HG03139 (cell line): ENCODE data around the gene GSK3A.

Source experiments
- ATAC-seq: cut with Tn5 transposase; IDR thresholded peaks from one replicate; pipeline ENCODE4 v1.9.1; 2021; ENCODE audit not compliant: unreplicated experiment

Gene GSK3A

DNA sequence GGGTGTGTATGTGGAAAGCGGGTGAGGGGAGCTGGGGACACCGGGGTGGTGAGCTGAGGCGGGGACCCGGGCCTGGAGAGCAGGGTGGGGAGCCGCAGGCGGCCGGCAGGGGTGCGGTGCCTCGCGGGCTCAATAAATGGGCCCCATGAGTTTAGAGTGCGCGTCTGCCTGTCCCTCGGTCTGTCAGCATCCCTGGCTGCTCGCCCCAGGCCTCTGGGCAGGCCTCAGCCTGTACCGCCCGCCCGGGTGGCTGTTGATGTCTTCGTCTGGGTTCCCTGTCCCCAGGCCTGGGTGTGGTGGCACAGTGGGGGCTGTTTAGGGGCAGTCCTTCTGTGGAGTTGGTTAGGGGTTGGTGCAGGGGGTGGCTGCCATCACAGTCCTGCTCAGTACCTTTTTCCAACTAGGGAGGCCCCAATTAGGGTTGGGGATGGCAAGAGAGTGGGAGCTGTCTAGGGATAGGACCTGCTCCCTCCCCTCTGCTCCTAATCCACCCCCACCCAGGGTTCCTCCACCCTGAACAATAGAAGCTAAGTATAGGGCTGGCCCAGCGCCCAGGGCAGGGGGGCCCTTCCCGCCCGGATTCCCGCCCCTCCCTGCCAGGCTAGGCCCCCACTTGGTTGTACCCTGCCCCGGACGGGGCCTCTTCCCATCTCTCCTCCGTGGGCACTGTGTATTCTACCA is 38.9 kb upstream of the GSK3A start:
- ATAC-seq, result no peak

DNA sequence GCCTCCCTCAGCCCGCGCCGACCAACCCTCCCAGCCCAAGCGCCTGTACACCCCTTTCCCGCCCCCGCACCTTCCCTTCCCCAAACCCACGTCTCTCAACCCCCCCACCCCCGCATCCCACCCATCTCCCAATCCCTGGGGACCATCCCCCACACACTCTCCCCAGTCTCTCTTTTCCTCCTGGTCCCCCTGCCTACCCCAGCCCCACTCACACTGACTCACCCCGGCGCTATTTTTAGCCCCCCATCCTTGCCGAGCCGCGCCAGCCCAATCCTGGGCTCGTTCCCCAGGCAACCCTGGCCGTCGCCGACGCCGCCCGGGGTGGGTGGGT is 38.4 kb upstream of the GSK3A start:
- no peak for ATAC-seq

DNA sequence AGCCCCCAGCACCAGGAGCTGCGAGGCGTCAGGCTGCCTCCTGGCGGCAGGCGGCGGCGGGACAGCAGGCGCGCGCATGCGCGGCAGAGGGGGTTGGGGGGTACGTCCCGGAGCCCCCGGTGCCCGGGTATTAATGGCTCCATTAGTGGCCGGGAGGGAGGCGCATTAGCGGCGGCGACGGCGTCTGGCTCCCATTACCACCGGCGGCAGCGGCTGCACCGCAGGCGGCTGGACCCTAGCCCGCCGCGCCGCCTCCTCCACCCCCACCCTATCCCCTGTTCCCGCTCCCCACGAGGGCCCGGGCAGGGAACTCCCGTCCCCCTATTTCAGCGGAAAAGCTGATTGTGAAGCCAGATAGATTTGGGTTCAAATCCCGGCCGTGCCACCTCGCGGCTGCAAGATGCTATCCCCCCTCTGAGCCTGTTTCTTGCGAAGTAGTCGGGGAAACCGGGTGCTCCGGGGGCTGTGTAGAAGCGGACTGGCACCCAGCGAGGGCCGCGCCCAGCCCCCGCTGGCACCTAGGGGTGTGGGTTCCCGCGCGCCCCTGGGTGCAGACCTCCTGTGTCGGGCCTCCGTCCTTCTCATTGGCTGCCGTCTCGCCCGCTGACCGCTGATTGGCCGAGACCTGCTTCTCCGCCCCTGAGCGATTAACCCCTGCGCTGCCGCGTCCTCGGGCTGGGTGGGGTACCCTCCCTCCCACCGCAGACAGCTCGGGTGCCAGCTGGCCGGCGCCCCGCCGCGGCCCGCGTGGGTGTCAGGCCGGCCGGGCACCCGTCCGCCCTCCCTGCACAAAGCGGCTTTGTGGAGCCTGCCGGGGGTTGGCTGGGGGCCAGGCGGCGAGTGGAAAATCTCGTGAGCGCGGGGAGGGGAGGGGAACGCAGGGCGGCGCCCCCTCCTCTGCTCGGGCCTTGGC is 37.8 kb upstream of the GSK3A start:
- peak; percentile 30 for ATAC-seq

DNA sequence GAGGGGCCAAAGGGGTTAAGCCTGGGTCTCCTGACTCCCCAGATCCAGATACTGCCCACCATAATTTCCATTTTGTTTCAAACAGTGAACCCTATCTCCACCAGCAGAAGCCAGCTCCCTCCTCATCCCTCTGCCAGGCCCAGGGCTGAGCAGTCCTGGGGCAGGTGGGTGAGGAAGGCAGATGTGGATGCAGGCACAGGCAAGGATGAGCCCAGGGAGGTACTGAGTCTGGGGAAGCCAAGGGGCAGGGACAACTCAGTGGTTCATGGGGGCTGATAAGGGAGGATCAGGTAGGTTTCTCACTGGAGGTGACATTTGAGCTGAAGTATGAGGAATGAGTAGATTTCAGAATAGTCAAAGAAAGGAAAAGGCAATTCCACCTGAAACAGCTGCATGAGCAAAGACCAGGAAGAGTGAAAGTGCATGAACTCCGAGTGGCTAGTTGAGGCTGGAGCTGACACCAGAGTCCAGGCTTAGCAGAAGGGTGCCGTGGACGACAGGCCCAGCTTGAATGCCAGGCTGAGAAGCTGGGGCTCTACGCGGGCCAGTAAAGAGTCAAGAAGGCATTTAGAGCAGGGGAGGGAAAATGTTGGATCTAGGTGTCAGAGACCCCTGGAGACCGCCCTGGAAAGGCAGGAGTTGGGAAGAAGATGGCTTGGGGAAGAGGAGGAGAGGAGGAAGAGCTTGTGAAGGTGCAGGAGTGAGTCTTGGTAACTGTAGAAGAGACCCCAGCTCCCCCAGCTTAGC is 36.9 kb upstream of the GSK3A start:
- no peak for ATAC-seq

DNA sequence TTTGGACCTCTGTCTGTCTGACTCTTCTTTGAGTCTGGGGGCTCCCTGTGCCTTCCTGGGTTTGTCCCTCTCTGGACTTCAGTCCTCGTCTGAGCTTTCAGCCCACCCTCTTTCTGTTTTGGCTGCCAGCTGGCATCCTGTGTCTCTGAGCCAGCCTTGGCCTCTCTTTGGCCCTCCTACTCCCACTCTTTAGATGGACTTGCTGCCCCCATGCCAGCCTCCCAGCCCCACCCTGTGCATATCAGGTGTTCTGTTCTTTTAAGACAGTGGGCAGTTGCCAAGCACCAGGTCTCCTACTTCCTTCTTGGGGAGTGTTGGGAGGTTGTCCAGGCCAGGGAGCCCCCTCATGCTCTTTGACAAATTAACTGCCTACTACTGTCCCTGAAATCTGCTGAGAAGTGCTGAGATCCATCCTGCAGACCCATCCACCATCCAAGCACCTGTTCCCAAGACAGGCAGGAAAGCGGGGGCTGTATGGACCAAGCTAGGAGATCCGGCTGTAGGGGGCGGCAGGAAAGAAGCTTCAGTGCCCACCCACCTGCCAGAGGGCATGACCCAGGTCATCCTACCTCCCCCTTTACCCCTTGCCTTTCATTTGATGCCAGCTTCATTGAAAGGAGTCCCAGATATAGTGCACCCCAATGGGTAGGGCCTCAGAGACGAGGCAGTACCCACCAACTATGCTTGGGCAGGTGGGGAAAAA is 36.2 kb upstream of the GSK3A start:
- no peak for ATAC-seq

DNA sequence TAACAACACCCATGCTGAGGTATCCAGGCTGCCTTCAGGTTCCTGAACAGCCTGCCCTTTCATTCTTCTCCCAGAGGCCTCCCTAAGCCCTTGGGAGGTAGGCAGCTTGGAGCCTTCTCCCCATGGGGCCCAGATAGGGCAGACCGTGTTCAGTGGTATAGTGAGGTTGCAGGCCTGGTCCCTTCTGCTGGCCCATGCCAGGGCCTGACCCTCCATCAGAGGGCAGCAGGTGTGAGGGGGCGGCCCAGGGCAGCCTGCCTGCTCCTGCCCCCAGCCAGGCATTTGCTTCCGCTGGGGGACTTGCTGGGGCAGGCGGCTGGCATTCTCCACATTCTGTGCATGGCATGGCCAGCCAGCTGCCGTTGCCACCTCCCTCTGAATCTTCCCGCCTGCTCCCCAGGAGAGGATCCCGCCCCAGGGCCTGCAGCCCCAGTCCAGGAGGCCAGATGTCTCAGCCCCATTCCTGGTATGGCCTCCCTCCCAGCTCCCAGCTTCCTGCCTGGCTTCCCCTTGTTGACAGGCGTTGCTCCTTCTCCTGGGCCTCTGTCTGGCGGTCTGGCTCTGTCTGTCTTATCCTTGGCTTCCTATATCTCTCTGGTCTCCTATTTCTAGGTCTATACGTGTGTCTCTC is 35.5 kb upstream of the GSK3A start:
- ATAC-seq, result no peak

DNA sequence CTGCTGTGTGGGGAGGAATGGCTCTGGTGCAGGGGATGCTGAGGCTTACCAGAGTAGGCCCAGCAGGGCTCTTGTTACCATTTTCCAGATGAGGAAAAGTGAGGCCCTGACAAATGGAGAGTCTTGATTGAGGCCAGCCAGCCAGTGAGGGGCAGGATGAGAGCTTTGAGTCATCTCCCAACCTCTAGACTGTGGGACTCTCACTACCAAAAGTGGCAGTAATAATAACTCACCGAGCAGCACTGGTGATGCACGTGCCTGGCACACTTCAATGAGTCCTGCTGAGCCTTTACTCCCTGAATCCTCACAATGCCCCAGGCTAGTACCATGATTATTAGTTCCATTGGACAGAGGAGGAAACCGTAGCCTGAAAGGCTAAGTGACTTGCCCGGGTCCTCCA is 34.4 kb upstream of the GSK3A start:
- no peak for ATAC-seq

DNA sequence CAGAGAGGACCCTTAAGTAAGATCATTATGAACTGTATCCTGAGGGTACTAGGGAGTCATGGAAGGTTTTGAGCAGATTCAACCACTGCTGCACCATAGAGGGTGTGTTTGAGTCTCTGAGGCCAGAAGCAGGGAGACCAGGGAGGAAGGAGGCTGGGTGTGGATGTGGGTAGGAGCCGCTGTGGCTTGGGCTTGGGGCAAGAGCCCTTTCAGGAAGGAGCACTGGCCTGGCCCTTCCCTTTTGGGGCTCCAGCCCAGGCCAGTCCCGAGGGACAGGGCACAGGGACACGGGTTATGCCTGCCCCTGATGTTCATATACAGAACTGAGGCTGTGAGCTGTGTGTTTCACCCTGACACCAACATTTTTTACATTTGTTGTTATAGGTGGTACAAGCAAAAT is 33.9 kb upstream of the GSK3A start:
- no peak for ATAC-seq

DNA sequence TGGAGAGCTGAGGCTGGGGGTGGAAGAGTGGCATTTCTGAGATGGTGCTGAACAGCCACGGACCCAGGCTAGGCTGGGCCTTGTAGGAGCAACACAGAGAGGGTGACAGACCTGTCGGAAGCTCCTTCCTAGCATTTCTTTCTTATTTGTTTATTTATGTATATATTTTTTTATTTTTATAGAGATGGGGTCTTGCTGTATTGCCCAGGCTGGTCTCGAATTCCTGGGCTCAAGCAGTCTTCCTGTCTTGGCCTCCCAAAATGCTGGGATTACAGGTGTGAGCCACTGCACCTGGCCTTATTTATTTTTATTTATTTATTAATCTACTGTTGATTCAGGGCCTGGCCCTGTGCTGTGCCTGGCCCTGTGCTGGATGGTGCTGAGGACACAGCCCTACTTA is 33.1 kb upstream of the GSK3A start:
- ATAC-seq, result no peak

DNA sequence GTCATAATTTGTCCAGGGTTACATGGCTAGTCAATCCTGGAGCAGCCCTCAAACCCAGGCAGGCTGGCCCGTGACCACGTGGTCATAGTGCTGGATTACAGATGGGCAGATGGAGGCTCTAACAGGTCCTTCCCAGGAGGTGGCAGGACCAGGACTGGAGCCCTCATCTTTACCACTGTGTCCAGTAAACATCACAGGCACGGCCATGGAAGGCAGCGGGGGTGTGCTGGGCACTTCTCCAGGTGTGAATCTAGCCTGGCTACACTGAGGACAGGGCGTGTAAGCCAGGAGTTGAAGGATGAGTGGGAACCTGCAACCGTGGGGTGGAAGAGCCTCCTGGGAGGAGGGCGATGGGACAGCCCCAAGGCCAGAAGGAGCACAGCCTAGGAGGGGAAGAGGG is 32.7 kb upstream of the GSK3A start:
- ATAC-seq, result no peak

DNA sequence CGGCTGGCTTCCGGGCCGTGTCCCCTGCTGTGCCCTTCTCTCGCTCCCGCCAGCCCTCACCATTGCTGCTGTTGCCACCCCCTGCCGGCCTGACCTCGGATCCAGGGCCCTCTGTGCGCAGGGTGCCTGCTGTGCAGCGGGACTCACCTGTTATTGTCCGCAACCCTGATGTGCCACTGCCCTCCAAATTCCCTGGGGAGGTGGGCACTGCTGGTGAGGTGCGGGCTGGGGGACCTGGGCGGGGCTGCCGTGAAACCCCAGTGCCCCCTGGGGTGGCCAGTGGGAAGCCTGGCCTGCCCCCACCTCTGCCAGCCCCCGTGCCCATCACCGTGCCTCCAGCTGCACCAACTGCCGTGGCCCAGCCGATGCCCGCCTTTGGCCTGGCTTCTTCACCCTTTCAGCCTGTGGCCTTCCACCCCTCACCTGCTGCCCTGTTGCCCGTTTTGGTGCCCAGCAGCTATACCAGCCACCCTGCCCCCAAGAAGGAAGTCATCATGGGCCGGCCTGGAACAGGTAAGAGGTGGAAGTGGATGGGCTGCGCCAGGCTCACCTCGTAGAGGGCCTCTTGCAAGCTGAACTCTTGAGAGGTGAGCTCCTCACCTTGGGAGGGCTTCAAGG is 31.8 kb upstream of the GSK3A start:
- ATAC-seq, result no peak

DNA sequence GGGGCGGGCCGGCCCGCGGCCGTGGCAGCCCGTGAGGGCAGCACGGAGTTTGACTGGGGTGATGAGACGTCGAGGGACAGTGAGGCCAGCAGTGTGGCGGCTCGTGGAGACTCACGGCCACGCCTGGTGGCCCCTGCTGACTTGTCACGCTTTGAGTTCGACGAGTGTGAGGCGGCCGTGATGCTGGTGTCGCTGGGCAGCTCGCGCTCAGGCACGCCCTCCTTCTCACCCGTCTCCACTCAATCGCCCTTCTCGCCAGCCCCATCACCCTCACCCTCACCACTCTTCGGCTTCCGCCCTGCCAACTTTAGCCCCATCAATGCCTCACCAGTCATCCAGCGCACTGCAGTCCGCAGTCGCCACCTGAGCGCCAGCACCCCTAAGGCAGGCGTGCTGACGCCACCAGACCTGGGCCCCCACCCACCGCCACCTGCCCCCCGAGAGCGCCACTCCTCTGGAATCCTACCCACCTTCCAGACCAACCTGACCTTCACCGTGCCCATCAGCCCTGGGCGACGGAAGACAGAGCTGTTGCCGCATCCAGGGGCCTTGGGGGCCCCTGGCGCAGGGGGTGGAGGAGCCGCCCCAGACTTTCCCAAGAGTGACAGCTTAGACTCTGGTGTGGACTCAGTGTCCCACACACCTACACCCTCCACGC is 31.1 kb upstream of the GSK3A start:
- no peak for ATAC-seq

DNA sequence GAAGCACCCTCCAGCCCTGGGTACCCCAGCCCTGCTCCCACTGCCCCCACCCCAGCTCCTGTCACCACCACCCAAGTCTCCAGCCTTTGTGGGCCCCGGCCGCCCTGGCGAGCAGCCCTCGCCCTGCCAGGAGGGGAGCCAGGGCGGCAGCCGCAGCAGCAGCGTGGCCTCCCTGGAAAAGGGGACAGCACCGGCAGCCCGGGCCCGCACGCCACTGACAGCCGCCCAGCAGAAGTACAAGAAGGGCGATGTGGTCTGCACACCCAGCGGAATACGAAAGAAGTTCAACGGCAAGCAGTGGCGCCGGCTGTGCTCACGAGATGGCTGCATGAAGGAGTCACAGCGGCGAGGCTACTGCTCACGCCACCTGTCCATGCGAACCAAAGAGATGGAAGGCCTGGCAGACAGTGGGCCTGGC is 30.6 kb upstream of the GSK3A start:
- ATAC-seq, result no peak

DNA sequence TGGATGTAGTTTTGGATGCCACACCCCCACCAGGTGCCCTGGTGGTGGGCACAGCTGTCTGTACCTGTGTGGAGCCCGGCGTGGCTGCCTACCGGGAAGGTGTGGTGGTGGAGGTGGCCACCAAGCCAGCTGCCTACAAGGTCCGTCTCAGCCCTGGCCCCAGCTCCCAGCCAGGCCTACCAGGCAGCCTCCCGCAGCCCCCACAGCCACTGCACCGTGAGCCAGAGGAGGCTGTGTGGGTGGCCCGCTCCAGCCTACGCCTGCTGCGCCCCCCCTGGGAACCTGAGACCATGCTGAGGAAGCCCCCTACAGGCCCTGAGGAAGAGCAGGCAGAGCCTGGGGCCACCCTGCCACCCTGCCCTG is 30.1 kb upstream of the GSK3A start:
- no peak for ATAC-seq

DNA sequence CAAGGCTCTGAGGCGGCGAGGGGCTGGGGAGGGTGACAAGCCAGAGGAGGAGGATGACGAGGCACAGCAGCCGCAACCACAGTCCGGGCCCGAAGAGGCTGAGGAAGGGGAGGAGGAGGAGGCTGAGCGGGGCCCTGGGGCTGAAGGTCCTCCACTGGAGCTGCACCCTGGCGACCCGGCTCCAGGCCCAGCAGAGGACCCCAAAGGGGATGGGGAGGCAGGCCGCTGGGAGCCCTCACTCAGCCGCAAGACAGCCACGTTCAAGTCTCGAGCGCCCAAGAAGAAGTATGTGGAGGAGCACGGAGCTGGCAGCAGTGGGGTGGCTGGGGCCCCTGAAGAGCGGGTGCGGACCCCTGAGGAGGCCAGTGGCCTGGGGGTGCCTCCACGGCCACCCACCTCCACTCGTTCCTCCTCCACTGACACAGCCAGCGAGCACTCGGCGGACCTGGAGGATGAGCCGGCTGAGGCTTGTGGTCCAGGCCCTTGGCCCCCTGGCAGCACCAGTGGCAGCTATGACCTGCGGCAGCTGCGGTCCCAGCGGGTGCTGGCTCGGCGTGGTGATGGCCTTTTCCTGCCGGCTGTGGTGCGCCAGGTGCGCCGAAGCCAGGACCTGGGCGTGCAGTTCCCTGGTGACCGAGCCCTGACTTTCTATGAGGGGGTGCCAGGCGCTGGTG is 29.6 kb upstream of the GSK3A start:
- ATAC-seq, result no peak

DNA sequence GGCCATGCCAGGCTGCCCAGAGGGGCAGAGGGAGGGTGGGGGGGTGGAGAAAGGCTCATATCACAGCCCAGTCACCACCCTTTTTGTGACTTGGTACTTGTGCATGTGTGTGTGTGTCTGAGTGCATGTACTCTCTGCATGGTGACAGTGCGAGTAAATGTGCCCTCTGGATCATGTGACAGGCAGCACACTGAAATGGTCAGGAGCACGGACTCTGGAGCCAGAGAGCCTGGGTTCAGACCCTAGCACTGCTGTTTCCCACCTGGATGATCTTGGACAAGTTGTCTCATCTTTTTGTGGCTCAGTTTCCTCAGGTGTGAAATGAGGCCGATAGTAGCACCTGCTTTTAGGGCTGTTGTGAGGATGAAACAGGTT is 28.6 kb upstream of the GSK3A start:
- no peak for ATAC-seq

DNA sequence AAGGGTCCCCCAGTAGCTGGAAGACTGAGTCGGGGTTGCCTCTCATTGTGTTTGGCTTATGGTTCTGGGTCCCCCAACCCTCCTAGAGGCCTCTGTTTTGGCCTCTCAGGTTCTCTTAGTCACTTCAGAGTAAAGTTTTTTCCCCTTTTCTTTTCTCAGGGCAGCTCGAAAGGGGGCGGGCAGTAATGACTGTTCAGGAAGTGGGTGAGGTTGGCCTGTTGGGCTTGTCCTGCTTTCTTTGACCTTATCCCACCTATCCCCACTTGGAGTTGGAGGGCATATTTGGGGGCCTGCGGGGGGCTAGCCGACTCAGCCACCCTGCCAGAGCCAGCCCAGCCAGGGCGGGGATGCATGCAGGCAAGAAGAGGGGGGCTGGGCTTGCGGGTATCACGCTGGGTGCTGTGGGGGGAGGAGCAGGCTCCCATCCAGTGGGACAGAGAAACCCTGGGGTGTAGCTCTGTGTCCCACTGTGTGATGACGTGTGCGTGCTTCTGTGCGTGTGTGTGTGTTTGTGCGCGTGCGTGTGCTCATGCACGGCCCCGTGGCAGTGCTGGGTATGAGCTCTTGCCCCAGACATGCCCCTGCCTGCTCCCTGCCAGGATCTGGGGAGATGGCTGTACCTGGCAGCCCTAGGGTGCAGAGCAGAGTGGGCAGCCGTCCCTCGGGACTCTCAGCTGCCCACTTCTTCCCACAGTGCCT is 28.1 kb upstream of the GSK3A start:
- ATAC-seq, result no peak

DNA sequence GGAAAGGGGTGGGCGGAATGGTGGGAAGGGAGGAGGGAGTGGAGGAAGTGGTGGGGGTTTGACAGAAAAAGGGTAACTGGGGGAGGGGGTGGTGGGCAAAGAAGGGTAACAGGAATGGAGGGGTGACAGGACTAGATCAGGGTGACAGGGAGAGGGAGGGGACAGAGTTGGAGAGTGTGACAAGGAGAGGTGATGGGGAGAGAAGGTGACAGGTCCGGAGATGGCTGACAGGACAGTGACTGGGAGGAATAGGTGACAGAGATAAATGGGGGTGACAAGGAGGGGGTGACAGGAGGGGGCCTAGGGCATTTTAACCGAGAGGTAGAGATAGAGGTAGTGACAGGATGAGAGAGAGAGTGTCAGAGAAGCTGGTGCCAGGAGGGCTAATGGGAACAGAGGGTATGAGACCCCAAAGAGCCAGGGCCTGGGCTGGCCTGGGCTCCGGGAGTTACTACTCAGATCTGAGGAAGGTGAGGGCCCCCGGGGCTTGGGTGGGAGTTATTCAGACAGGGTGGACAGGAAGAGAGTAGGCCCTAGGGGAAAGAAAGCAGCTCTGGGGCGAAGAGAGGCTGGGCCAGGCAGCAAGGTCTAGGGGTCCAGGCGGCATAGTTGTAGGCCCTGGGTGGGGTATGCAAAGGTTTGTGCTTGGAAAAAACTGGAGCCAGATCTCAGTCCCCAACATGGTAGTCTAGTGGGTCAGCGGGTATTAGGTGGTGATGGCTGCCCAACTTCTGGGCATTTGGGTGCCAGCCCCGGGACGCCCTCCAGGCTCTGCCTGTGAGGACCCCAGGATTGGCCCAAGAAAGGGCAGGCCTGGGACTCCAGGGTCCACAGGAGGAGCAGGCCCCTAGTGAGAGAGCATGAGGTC is 27.3 kb upstream of the GSK3A start:
- no peak for ATAC-seq
